Naive B cell (primary cell): ENCODE measurements around the gene TAP2. TPM values are rescaled to one million over a fixed set of nuclear protein-coding genes. Genes with fewer than 3 reads are reported as not detected.
"Not testable (repeated sequence)": the region's sequence is repeated elsewhere in the genome, so short reads cannot be mapped to it uniquely, and the experiment has no call there.

Experiments used
- ATAC-seq, 2 donors: fragments of 150-1000 bp; cut with Tn5 transposase; 2 replicates each; pipeline ENCODE4 v1.10.0; 2021; ENCODE audit warnings: low read depth in 2 of 2, mild to moderate bottlenecking in 2 of 2, moderate library complexity in 2 of 2
- DNase-seq: peaks from one replicate; pipeline ENCODE4 v3.0.0; 2022
- H3K27ac Mint-ChIP-seq, 6 donors: one replicate each; pipeline ENCODE4 v1.8.0; 2020 to 2022; ENCODE audit warnings: mild to moderate bottlenecking in 6 of 6, mixed read lengths in 6 of 6, moderate library complexity in 5 of 6, inconsistent platforms in 2 of 6
- H3K27me3 Mint-ChIP-seq, 3 donors: one replicate each; pipeline ENCODE4 v1.8.0; 2021 to 2022; ENCODE audit warnings: mixed read lengths in 3 of 3, mild to moderate bottlenecking in 1 of 3
- H3K36me3 Mint-ChIP-seq, 2 donors: one replicate each; pipeline ENCODE4 v1.8.0; 2020 to 2022; ENCODE audit warnings: mixed read lengths in 2 of 2, inconsistent platforms in 1 of 2, mild to moderate bottlenecking in 1 of 2
- H3K4me1 Mint-ChIP-seq, 3 donors: one replicate each; pipeline ENCODE4 v1.8.0; 2020 to 2022; ENCODE audit warnings: mixed read lengths in 3 of 3, inconsistent platforms in 1 of 3, mild to moderate bottlenecking in 1 of 3, moderate library complexity in 1 of 3
- H3K4me3 Mint-ChIP-seq, 8 donors: one replicate each; pipeline ENCODE4 v1.8.0; 2020 to 2022; ENCODE audit warnings: mild to moderate bottlenecking in 8 of 8, mixed read lengths in 8 of 8, moderate library complexity in 8 of 8, inconsistent platforms in 2 of 8
- H3K9me3 Mint-ChIP-seq, 7 donors: one replicate each; pipeline ENCODE4 v1.8.0; 2020 to 2022; ENCODE audit warnings: mixed read lengths in 7 of 7, mild to moderate bottlenecking in 5 of 7, inconsistent platforms in 2 of 7, moderate library complexity in 1 of 7
- polyA plus RNA-seq, 6 donors: library from polyadenylated mRNA; unstranded; fragments of 300-500 nt; fragmentation: Illumina TruSeq; gene quantifications; one replicate each; pipeline ENCODE4 v1.2.3, GENCODE V29; 2021; ENCODE audit warnings: low read depth in 6 of 6

The TAP2 gene
- polyA plus RNA-seq, 6 donors from 2014 or later: 18.2 to 33.0 (median 25.4) TPM

GRCh38 chr6:32818867-32819266 is 19.7 kb downstream of the TAP2 start:
- peak overlapping the region; percentile 29 to 97 (median 48) for H3K27ac Mint-ChIP-seq
- H3K27me3 Mint-ChIP-seq: no peaks in the 10 kb centered on the region
- peaks cover 11 to 16% of the 10 kb centered on the region in 2 donors for H3K36me3 Mint-ChIP-seq
- H3K4me1 Mint-ChIP-seq: peaks cover 63 to 72% (median 68%) of the 10 kb centered on the region in 3 donors
- H3K9me3 Mint-ChIP-seq: peaks cover 0 to 6% (median 0%) of the 10 kb centered on the region in 7 donors
- ATAC-seq (no peak), DNase-seq (no peak)
- peak overlapping the region in 5 of 8 donors; percentile 4 to 30 (median 18) for H3K4me3 Mint-ChIP-seq

DNA sequence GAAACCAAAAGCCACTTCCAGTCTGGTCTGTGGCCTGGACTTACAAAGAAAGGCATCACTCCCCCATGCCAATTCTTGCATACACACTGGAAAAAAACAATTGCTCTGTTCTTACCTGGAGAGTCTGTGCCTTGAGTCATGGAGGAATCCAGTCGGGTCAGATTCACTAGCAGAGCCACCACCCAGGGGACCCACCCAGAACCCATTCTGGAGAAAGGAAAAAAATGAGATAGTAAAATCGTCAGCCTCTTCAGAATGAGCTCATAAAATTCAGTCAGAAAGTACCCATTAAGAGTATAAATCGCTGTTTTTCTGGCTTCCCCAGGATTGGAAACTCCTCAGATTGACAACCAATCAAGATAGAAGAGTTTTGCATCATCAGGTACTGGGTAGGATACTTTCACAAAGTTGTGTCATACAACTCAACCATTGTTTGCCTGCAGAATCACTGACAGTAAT is 21.8 kb downstream of the TAP2 start, which contains the start of gene HLA-DOB:
TSS of gene HLA-DOB (minus strand) at position 257 of the 459 bp plus-strand sequence. CDS start at position 206, 51 bp downstream.
- peaks cover 0 to 6% (median 0%) of the 10 kb centered on the region in 7 donors for H3K9me3 Mint-ChIP-seq
- ATAC-seq: peak; percentile 76
- H3K4me1 Mint-ChIP-seq: peaks cover 81 to 83% (median 83%) of the 10 kb centered on the region in 3 donors
- peaks cover 24 to 33% of the 10 kb centered on the region in 2 donors for H3K36me3 Mint-ChIP-seq
- peak within 1 kb of the TSS; percentile 97 to 100 (median 100) for H3K27ac Mint-ChIP-seq
- H3K4me3 Mint-ChIP-seq: peak within 1 kb of the TSS; percentile 94 to 100 (median 100)
- peak; percentile 78 for DNase-seq
- no peaks in the 10 kb centered on the region for H3K27me3 Mint-ChIP-seq

- H3K9me3 Mint-ChIP-seq: peaks cover 0 to 6% (median 0%) of the 10 kb centered on the region in 7 donors
- H3K36me3 Mint-ChIP-seq: peaks cover 24 to 37% of the 10 kb centered on the region in 2 donors
- DNase-seq (peak; percentile 78), ATAC-seq (peak; percentile 82 to 83)
- H3K4me1 Mint-ChIP-seq: peaks cover 75 to 79% (median 79%) of the 10 kb centered on the region in 3 donors
- peak overlapping the region; percentile 97 to 100 (median 100) for H3K27ac Mint-ChIP-seq
- no peaks in the 10 kb centered on the region for H3K27me3 Mint-ChIP-seq
- peak overlapping the region; percentile 94 to 100 (median 100) for H3K4me3 Mint-ChIP-seq
Measured at GRCh38 chr6:32815996-32816395, 22.5 kb downstream of the TAP2 start.

DNA sequence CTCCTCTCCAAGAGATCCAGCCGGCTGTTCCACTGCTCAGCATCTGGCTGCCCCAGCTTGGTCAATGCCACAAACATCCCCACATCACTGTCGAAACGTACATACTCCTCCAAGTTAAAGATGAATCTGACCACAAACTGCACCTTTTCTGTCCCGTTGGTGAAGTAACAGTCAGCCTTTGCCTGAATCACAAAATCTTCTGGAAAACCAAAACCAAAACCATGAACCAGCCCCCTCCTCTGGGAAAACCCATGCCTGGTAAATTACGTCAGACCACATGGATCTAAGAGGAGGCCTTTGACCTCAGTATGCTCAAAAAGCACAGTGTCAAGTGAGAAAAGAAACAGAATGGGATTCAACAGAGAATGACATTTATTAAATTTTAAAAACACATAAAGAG is 23.4 kb downstream of the TAP2 start:
- Mint-ChIP-seq H3K4me3 (peak overlapping the region; percentile 94 to 100 (median 100)), H3K4me1 (peaks cover 71 to 78% (median 77%) of the 10 kb centered on the region in 3 donors), H3K27me3 (no peaks in the 10 kb centered on the region), H3K9me3 (peaks cover 0 to 6% (median 0%) of the 10 kb centered on the region in 7 donors), H3K36me3 (peaks cover 29 to 46% of the 10 kb centered on the region in 2 donors), H3K27ac (peak overlapping the region; percentile 97 to 100 (median 100))
- ATAC-seq: no peak
- DNase-seq: no peak

- peaks cover 0 to 6% (median 0%) of the 10 kb centered on the region in 7 donors for H3K9me3 Mint-ChIP-seq
- DNase-seq: no peak
- H3K27ac Mint-ChIP-seq: peak overlapping the region in 5 of 6 donors; percentile 78 to 100 (median 99)
- peak overlapping the region; percentile 94 to 100 (median 100) for H3K4me3 Mint-ChIP-seq
- no peak for ATAC-seq
- peaks cover 29 to 49% of the 10 kb centered on the region in 2 donors for H3K36me3 Mint-ChIP-seq
- H3K27me3 Mint-ChIP-seq: no peaks in the 10 kb centered on the region
- peaks cover 62 to 70% (median 69%) of the 10 kb centered on the region in 3 donors for H3K4me1 Mint-ChIP-seq
Measured at GRCh38 chr6:32814145-32814544, 24.4 kb downstream of the TAP2 start.

GRCh38 chr6:32809171-32809570 is 29.4 kb downstream of the TAP2 start:
- Mint-ChIP-seq H3K27me3 (no peaks in the 10 kb centered on the region), H3K9me3 (peaks cover 0 to 8% (median 3%) of the 10 kb centered on the region in 7 donors), H3K4me3 (no peak overlapping the region), H3K27ac (no peak overlapping the region), H3K4me1 (peaks cover 45 to 59% (median 58%) of the 10 kb centered on the region in 3 donors), H3K36me3 (peaks cover 31 to 44% of the 10 kb centered on the region in 2 donors)
- DNase-seq: no peak
- ATAC-seq: no peak

GRCh38 chr6:32807020-32807580 is 31.4 kb downstream of the TAP2 start:
- peaks cover 30 to 51% (median 50%) of the 10 kb centered on the region in 3 donors for H3K4me1 Mint-ChIP-seq
- H3K9me3 Mint-ChIP-seq: peaks cover 0 to 11% (median 7%) of the 10 kb centered on the region in 7 donors
- ATAC-seq: peak in 1 of 2 donors; percentile 20
- DNase-seq: no peak
- H3K27me3 Mint-ChIP-seq: no peaks in the 10 kb centered on the region
- peak overlapping the region in 1 of 8 donors; percentile 47 for H3K4me3 Mint-ChIP-seq
- H3K27ac Mint-ChIP-seq: peak overlapping the region in 2 of 6 donors; percentile 39 to 72
- H3K36me3 Mint-ChIP-seq: peaks cover 16 to 26% of the 10 kb centered on the region in 2 donors

GRCh38 chr6:32805404-32805803 is 33.1 kb downstream of the TAP2 start:
- DNase-seq, H3K4me3 Mint-ChIP-seq, ATAC-seq, H3K27me3 Mint-ChIP-seq, H3K27ac Mint-ChIP-seq: not testable (repeated sequence)
- Mint-ChIP-seq H3K9me3 (peaks cover 0 to 19% (median 8%) of the 10 kb centered on the region in 7 donors), H3K4me1 (peaks cover 19 to 47% (median 39%) of the 10 kb centered on the region in 3 donors), H3K36me3 (peaks cover 13 to 20% of the 10 kb centered on the region in 2 donors)

DNA sequence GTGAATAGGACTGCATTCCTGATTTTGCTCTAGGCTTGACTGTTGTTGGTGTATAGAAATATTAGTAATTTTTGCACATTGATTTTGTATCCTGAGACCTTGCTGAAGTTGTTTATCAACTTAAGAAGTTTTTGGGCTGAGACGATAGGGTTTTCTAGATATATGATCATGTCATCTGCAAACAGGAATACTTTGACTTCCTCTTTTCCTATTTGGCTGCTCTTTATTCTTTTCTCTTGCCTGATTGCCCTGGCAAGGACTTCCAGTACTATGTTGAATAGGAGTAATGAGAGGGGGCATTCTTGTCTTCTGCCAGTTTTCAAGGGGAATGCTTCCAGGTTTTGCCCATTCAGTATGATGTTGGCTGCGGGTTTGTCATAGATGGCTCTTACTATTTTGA is 35.1 kb downstream of the TAP2 start:
- Mint-ChIP-seq H3K4me3 (no peak overlapping the region), H3K27me3 (no peaks in the 10 kb centered on the region), H3K36me3 (peaks cover 9 to 24% of the 10 kb centered on the region in 2 donors), H3K9me3 (peaks cover 7 to 34% (median 21%) of the 10 kb centered on the region in 7 donors), H3K27ac (peak overlapping the region in 1 of 6 donors; percentile 41), H3K4me1 (peaks cover 17 to 38% (median 33%) of the 10 kb centered on the region in 3 donors)
- DNase-seq (no peak), ATAC-seq (no peak)

- Mint-ChIP-seq H3K36me3 (peaks cover 4 to 25% of the 10 kb centered on the region in 2 donors), H3K27me3 (no peaks in the 10 kb centered on the region), H3K27ac (peak overlapping the region in 1 of 6 donors; percentile 15), H3K9me3 (peaks cover 7 to 38% (median 25%) of the 10 kb centered on the region in 7 donors), H3K4me1 (peaks cover 22 to 44% (median 40%) of the 10 kb centered on the region in 3 donors), H3K4me3 (no peak overlapping the region)
- DNase-seq (no peak), ATAC-seq (no peak)
Measured at GRCh38 chr6:32799740-32800139, 38.8 kb downstream of the TAP2 start.

DNA sequence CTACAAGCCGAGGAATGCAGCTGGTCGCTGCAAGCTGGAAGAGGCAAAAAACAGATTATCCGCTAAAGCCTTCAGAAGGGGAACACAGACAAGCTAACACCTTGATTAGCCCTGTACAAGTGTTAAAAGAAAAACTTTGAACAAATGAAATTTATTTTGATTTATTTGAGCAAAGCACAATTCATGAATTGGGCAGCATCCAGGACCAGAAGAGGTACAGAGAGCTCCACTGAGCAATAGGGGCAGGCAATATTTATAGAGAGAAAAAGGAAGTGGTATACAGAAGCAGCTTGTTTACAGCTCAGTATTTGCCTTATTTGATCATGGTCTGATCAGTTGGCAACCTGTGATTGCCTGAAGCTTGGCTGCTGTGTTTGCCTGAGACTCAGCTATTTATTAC is 39.4 kb downstream of the TAP2 start:
- peak overlapping the region in 4 of 6 donors; percentile 28 to 92 (median 47) for H3K27ac Mint-ChIP-seq
- H3K4me3 Mint-ChIP-seq: peak overlapping the region in 1 of 8 donors; percentile 77
- peaks cover 7 to 36% (median 22%) of the 10 kb centered on the region in 7 donors for H3K9me3 Mint-ChIP-seq
- no peak for DNase-seq
- no peak for ATAC-seq
- peaks cover 4 to 25% of the 10 kb centered on the region in 2 donors for H3K36me3 Mint-ChIP-seq
- peaks cover 28 to 50% (median 45%) of the 10 kb centered on the region in 3 donors for H3K4me1 Mint-ChIP-seq
- no peaks in the 10 kb centered on the region for H3K27me3 Mint-ChIP-seq

DNA sequence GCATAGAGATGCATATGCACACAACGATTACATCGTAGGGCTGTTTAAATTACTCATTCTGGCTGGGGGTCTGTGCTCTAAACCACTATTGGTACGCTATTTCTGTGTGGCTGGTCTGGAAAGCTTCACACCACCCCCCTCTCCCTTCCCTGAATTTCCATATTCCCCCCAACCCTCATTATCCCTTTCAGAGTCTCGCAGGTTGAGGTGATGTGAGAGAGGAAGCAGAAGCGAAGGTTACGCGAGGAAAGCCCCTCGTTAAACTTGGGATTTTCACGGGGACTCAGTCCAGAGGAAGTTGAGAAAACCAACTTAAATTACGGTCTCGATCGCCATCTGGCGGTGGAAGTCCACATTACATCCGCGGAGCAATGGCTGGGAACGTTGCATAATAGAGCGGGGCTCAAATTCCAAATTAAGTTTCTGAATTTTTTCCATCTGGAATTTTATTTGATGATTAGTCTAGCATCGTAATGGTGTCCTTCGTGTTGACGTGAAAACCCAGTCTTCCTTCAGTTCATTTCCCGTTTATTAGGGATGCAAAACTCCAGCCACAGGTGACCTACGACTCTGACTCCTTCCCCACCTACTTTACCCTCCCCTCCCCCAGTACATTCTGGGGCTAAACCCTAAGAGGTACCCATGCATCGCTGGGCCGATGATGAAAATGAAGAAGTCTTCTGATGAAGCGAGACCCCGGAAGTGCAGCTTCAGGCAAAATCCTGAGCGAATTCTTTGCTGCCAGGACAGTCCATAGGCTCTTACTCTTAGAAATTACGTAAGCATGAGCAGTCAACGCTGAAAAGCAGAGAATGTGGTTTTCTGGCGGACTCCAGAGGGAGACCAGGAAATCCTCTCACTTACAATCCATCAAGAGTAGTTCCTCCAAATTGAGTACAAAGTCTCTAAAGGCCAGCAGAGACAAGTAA is 41.4 kb downstream of the TAP2 start:
- H3K27ac Mint-ChIP-seq: peak overlapping the region; percentile 85 to 99 (median 96)
- ATAC-seq: peak; percentile 83 to 84
- H3K4me1 Mint-ChIP-seq: peaks cover 34 to 45% (median 39%) of the 10 kb centered on the region in 3 donors
- H3K36me3 Mint-ChIP-seq: peaks cover 4 to 25% of the 10 kb centered on the region in 2 donors
- no peaks in the 10 kb centered on the region for H3K27me3 Mint-ChIP-seq
- DNase-seq: peak; percentile 77
- H3K4me3 Mint-ChIP-seq: peak overlapping the region; percentile 76 to 93 (median 88)
- H3K9me3 Mint-ChIP-seq: peaks cover 7 to 29% (median 19%) of the 10 kb centered on the region in 7 donors

GRCh38 chr6:32794510-32794909 is 44.0 kb downstream of the TAP2 start:
- Mint-ChIP-seq H3K4me3 (peak overlapping the region in 5 of 8 donors; percentile 1 to 34 (median 10)), H3K9me3 (peaks cover 7 to 20% (median 15%) of the 10 kb centered on the region in 7 donors), H3K36me3 (peaks cover 0 to 19% of the 10 kb centered on the region in 2 donors), H3K27me3 (no peaks in the 10 kb centered on the region), H3K27ac (peak overlapping the region in 5 of 6 donors; percentile 41 to 83 (median 66)), H3K4me1 (peaks cover 34 to 45% (median 39%) of the 10 kb centered on the region in 3 donors)
- DNase-seq (peak; percentile 24), ATAC-seq (peak; percentile 25 to 26)
